Nephron (organoid): Measurements from ENCODE around the gene MSANTD1.

Source experiments
- H3K27ac Mint-ChIP-seq, 3 experiments: 2 replicates each; pipeline ENCODE4 v1.8.0; 2020; ENCODE audit warnings: mixed read lengths in 3 of 3, mild to moderate bottlenecking in 2 of 3, moderate library complexity in 1 of 3
- H3K27me3 Mint-ChIP-seq: 2 replicates; pipeline ENCODE4 v1.8.0; 2021; ENCODE audit warnings: low read depth, mild to moderate bottlenecking, moderate library complexity, mixed read lengths
- H3K36me3 Mint-ChIP-seq: 2 replicates; pipeline ENCODE4 v1.8.0; 2020; ENCODE audit warnings: low read depth, mixed read lengths
- H3K4me1 Mint-ChIP-seq: 2 replicates; pipeline ENCODE4 v1.8.0; 2020; ENCODE audit warnings: mixed read lengths
- H3K4me3 Mint-ChIP-seq, 3 experiments: 2 replicates each; pipeline ENCODE4 v1.8.0; 2020; ENCODE audit warnings: mild to moderate bottlenecking in 3 of 3, mixed read lengths in 3 of 3, moderate library complexity in 2 of 3
- H3K9me3 Mint-ChIP-seq: 2 replicates; pipeline ENCODE4 v1.8.0; 2020; ENCODE audit warnings: mixed read lengths
- TF ChIP-seq, protein P1 (sequence below), 3 experiments: fragments of 200-600 bp; sonication (generic); IDR thresholded peaks; one replicate each; pipeline ENCODE4 v1.5.0; 2021; ENCODE audit warnings: antibody characterized with exemption in 3 of 3; ENCODE audit not compliant: unreplicated experiment in 3 of 3

The MSANTD1 gene

GRCh38 chr4:3244002-3244401 is 5.0 kb upstream of the MSANTD1 start:
- H3K27ac Mint-ChIP-seq, result no peak overlapping the region
- TF ChIP-seq, protein P1, sequence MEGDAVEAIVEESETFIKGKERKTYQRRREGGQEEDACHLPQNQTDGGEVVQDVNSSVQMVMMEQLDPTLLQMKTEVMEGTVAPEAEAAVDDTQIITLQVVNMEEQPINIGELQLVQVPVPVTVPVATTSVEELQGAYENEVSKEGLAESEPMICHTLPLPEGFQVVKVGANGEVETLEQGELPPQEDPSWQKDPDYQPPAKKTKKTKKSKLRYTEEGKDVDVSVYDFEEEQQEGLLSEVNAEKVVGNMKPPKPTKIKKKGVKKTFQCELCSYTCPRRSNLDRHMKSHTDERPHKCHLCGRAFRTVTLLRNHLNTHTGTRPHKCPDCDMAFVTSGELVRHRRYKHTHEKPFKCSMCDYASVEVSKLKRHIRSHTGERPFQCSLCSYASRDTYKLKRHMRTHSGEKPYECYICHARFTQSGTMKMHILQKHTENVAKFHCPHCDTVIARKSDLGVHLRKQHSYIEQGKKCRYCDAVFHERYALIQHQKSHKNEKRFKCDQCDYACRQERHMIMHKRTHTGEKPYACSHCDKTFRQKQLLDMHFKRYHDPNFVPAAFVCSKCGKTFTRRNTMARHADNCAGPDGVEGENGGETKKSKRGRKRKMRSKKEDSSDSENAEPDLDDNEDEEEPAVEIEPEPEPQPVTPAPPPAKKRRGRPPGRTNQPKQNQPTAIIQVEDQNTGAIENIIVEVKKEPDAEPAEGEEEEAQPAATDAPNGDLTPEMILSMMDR (IDR thresholded peaks at IDR 0.05; ENCODE audit: unreplicated experiment in 3 of 3), result no peak
- H3K36me3 Mint-ChIP-seq, result peaks cover 15% of the 10 kb centered on the region
- H3K4me1 Mint-ChIP-seq, result peaks cover 34% of the 10 kb centered on the region
- no peaks in the 10 kb centered on the region for H3K27me3 Mint-ChIP-seq
- H3K4me3 Mint-ChIP-seq, result no peak overlapping the region
- H3K9me3 Mint-ChIP-seq, result no peaks in the 10 kb centered on the region

DNA sequence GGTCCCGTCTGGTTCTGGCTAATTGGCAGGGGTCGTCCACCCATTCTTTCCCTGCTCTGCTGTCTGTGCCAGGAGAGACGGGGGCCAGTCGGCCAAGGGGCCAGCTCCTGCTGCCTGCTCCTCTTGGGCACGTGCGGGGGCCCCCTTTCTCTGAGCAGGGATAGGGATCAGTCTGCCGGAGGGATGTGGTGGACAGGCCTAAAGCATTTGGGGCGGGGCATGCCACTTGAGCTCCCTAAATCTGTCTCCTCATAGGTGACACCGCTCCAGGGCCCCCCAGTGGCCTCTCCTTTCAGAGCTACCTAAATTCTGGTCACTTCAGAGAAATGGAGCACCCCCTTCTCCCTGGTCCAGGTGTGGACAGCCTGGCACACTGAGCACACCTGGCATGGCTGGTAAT is 4.2 kb upstream of the MSANTD1 start:
- Mint-ChIP-seq H3K9me3 (no peaks in the 10 kb centered on the region), H3K4me3 (no peak overlapping the region), H3K36me3 (peaks cover 13% of the 10 kb centered on the region), H3K27ac (no peak overlapping the region), H3K4me1 (peaks cover 34% of the 10 kb centered on the region), H3K27me3 (no peaks in the 10 kb centered on the region)
- TF ChIP-seq, protein P1 (IDR thresholded peaks at IDR 0.05; ENCODE audit: unreplicated experiment in 3 of 3), result no peak

DNA sequence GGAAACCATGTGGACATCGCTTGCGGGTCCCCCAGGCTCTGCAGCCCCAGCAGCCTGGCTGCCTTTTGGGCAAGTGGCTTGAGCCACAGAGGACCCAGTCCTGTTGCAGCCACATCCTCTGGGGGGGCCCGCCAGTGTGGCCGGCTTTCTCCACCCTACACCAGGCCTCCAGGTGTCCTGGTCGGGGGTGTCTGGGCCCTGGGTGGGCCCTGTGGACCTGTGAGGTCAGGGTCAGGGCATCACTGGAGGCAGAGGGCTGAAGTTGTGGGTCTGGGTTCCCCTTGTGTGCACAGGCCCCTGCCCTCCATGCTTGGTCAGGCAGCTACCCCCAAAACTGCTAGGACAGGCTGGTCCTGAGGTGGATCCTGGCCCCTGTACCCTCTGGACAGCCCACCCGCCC is 3.3 kb upstream of the MSANTD1 start:
- H3K27me3 Mint-ChIP-seq, result no peaks in the 10 kb centered on the region
- H3K4me3 Mint-ChIP-seq, result no peak overlapping the region
- no peak overlapping the region for H3K27ac Mint-ChIP-seq
- TF ChIP-seq, protein P1 (IDR thresholded peaks at IDR 0.05; ENCODE audit: unreplicated experiment in 3 of 3), result no peak
- no peaks in the 10 kb centered on the region for H3K9me3 Mint-ChIP-seq
- peaks cover 9% of the 10 kb centered on the region for H3K36me3 Mint-ChIP-seq
- H3K4me1 Mint-ChIP-seq, result peaks cover 31% of the 10 kb centered on the region

DNA sequence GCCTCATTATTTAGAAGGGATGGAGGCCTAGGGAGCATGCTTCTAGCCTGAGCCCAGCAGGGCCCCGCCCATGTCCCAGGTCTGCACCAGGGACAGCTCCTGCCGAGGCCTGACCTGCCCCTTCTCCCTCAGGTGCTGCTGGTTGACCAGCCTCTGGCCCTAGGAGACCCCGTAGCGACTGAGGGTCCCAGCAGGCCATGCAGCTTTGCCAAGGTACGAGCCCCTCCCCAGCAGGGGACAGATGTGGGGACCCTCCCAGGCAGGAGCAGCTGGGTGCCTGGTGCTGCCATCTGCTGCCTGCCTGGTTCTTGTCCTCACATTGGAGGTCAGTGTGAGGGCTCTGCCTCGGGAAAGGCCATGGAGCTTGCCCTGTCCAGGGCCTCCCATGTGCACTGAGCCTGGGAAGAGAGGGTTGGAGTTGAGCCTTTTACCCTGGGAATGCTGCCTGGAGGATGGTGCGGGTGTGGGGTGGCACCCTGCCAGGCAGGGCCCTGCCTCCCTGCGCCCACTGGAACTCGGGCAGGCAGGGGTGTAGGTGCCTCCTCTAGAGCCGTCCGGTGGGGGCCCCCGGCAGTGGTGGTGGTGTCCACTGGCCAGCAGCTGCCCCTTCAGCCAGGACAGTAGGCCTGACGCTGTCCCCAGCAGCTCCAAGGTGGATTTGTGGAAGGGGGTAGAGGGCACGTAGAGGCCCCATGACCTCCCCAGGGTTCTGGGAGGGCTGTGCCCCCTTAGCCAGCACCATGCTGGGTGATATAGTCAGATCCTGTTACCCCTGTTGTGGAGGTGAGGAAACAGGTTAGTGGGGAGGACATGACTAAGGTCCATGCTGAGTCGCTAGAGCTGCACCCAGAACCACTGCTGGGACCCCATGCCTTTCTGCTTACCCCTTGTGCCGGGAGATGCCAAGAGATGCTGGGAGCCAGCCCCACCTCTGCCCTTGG is 2.2 kb upstream of the MSANTD1 start:
- no peak overlapping the region for H3K27ac Mint-ChIP-seq
- H3K9me3 Mint-ChIP-seq, result no peaks in the 10 kb centered on the region
- H3K4me3 Mint-ChIP-seq, result no peak overlapping the region
- no peaks in the 10 kb centered on the region for H3K27me3 Mint-ChIP-seq
- TF ChIP-seq, protein P1 (IDR thresholded peaks at IDR 0.05; ENCODE audit: unreplicated experiment in 3 of 3), result no peak
- peaks cover 20% of the 10 kb centered on the region for H3K4me1 Mint-ChIP-seq
- H3K36me3 Mint-ChIP-seq, result peaks cover 3% of the 10 kb centered on the region

DNA sequence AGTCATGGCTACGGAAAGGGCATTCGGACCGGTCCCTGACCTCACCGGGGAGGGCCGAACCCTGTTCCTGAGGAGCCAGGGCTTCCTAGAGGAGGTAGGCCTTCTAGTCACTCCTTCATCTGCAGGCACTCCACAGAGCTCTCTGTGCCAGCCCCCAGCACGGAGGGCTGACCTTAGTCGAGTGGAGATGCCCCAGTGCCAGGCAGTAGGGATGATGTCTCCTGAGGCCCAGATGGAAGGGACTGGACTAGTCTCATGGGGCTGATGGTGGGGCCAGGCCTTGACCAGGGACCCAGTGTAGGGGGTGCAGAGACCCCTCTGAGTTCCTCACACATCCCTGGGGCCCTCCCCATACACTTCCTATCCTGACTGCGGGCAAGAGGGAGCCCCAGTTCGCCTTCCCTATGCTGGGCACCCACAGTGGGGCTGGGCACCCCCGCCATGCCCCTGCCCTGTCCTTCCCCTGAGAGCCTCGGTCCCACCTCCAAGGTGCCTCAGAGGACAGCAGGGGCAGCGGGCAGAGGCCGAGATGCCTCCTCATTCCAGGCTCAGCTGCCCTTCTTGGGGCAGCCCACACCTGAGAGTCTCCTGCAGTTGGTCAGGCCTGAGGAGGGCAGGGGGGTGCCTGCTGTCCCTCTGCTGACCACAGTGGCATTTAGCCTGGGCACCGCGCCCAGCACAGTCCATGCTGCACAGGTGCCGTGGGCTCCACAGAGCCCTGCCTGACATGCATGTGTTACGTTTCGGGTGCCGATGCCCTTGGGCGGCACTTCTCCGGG is 1.4 kb upstream of the MSANTD1 start:
- H3K4me3 Mint-ChIP-seq, result no peak overlapping the region
- TF ChIP-seq, protein P1 (IDR thresholded peaks at IDR 0.05; ENCODE audit: unreplicated experiment in 3 of 3), result no peak
- no peak overlapping the region for H3K27ac Mint-ChIP-seq
- H3K9me3 Mint-ChIP-seq, result no peaks in the 10 kb centered on the region
- no peaks in the 10 kb centered on the region for H3K27me3 Mint-ChIP-seq
- peaks cover 12% of the 10 kb centered on the region for H3K4me1 Mint-ChIP-seq
- peaks cover 3% of the 10 kb centered on the region for H3K36me3 Mint-ChIP-seq
